Posterior cingulate gyrus (tissue), 11 donors: ENCODE results near the gene DIPK2B.

Source experiments
- DNase-seq, 10 donors: peaks; one replicate each; pipeline versions ENCODE4 v3.0.0 to v3.0.0-alpha.2; 2020 to 2021; ENCODE audit warnings: mixed read lengths in 3 of 10
- intact Hi-C: fragments of 100-400 bp; cut with DNase I; formaldehyde crosslinking; loops from one replicate; pipeline ENCODE4 v1.15.1; 2023

Gene DIPK2B

GRCh38 chrX:45200741-45201234 is at the start of gene DIPK2B:
Gene DIPK2B, minus strand, starts transcription at chrX:45200876. Its CDS starts 50 bp downstream, at chrX:45200826.
- no peak for DNase-seq
- intact Hi-C loops = no loop called here

GRCh38 chrX:45240301-45240700 is 39.6 kb upstream of the DIPK2B start:
- no peak for DNase-seq
- intact Hi-C loops = no loop called here

GRCh38 chrX:45238489-45238888 is 37.8 kb upstream of the DIPK2B start:
- intact Hi-C loops = no loop called here
- no peak for DNase-seq

- intact Hi-C loops = no loop called here
- no peak for DNase-seq
These were observed 32.9 kb upstream of the DIPK2B start for GRCh38 chrX:45233531-45233930.

- intact Hi-C loops = no loop called here
- no peak for DNase-seq
These were observed 31.5 kb upstream of the DIPK2B start for GRCh38 chrX:45232139-45232538.

- intact Hi-C loops = no loop called here
- DNase-seq = no peak
These were observed 29.7 kb upstream of the DIPK2B start for GRCh38 chrX:45230410-45230809.

GRCh38 chrX:45229348-45229747 is 28.7 kb upstream of the DIPK2B start:
- DNase-seq = peak in 1 of 10 donors; percentile 61
- intact Hi-C loops = no loop called here

GRCh38 chrX:45228126-45228525 is 27.4 kb upstream of the DIPK2B start:
- intact Hi-C loops = no loop called here
- DNase-seq = peak in 1 of 10 donors; percentile 72

GRCh38 chrX:45208121-45208856 is 7.6 kb upstream of the DIPK2B start:
- DNase-seq = no peak

GRCh38 chrX:45202171-45202570 is 1.5 kb upstream of the DIPK2B start:
- DNase-seq = no peak
- intact Hi-C loops = no loop called here

More at GRCh38 chrX:45208121-45208856, 7.6 kb upstream of the DIPK2B start:
- intact Hi-C loops = no loop called here

- intact Hi-C loops = no loop called here
- no peak for DNase-seq
These were observed 2.0 kb downstream of the DIPK2B start for GRCh38 chrX:45198706-45199105.

- no peak for DNase-seq
- intact Hi-C loops = no loop called here
These were observed 2.4 kb downstream of the DIPK2B start for GRCh38 chrX:45198301-45198700.

GRCh38 chrX:45196701-45197100 is 4.0 kb downstream of the DIPK2B start:
- no peak for DNase-seq
- intact Hi-C loops = no loop called here

GRCh38 chrX:45191820-45192409 is 8.8 kb downstream of the DIPK2B start:
- peak in 8 of 10 donors; percentile 22 to 91 (median 64) for DNase-seq
- intact Hi-C loops = no loop called here

- intact Hi-C loops = no loop called here
- no peak for DNase-seq
These were observed 9.3 kb downstream of the DIPK2B start for GRCh38 chrX:45191383-45191782.

- no peak for DNase-seq
- intact Hi-C loops = loop anchor here (1.0 kb wide), 2 partner anchors 44 to 314 kb away; partner anchors contain the start of gene KDM6A
These were observed 12.9 kb downstream of the DIPK2B start for GRCh38 chrX:45187731-45188130.

- intact Hi-C loops = loop anchor here (1.0 kb wide), 2 partner anchors 43 to 313 kb away; partner anchors contain the start of gene KDM6A
These were observed 14.0 kb downstream of the DIPK2B start for GRCh38 chrX:45186643-45187026.

GRCh38 chrX:45184211-45184610 is 16.5 kb downstream of the DIPK2B start:
- intact Hi-C loops = no loop called here
- no peak for DNase-seq

More at GRCh38 chrX:45186643-45187026, 14.0 kb downstream of the DIPK2B start:
- DNase-seq = no peak

GRCh38 chrX:45172890-45173289 is 27.8 kb downstream of the DIPK2B start:
- no peak for DNase-seq
- intact Hi-C loops = no loop called here

- no peak for DNase-seq
- intact Hi-C loops = no loop called here
These were observed 33.9 kb downstream of the DIPK2B start for GRCh38 chrX:45166781-45167180.

GRCh38 chrX:45165726-45166125 is 35.0 kb downstream of the DIPK2B start:
- intact Hi-C loops = no loop called here
- no peak for DNase-seq

GRCh38 chrX:45164995-45165394 is 35.7 kb downstream of the DIPK2B start:
- no peak for DNase-seq
- intact Hi-C loops = no loop called here
